Natural killer cell (primary cell): ENCODE results near the gene CREB5. TPM values are rescaled to one million over a fixed set of nuclear protein-coding genes. Genes with fewer than 3 reads are reported as not detected.

Experiments used
- ATAC-seq, 3 donors: fragments of 150-1000 bp in 2 of 3; fragments of 200-7000 bp in 1 of 3; cut with Tn5 transposase; 1 replicate in 1 of 3; 2 replicates in 2 of 3; pipeline ENCODE4 v1.10.0; 2021; ENCODE audit warnings: mild to moderate bottlenecking in 2 of 3, moderate library complexity in 2 of 3
- DNase-seq, 2 donors: peaks; one replicate each; pipeline versions ENCODE4 v3.0.0 to v3.0.0-alpha.2; 2013 to 2021; ENCODE audit warnings: mixed read lengths in 1 of 2
- H3K27ac ChIP-seq: one replicate; pipeline ENCODE4 v1.5.1; 2013; ENCODE audit warnings: mild to moderate bottlenecking, low read length
- H3K27me3 ChIP-seq: one replicate; pipeline ENCODE4 v1.6.1; 2013; ENCODE audit warnings: low read length; ENCODE audit not compliant: control insufficient read depth, insufficient read depth
- H3K36me3 ChIP-seq: one replicate; pipeline ENCODE4 v1.6.1; 2013; ENCODE audit warnings: low read length; ENCODE audit not compliant: control insufficient read depth, insufficient read depth
- H3K4me1 ChIP-seq: one replicate; pipeline ENCODE4 v1.6.1; 2013; ENCODE audit warnings: low read length; ENCODE audit not compliant: control insufficient read depth, insufficient read depth
- H3K4me3 ChIP-seq: one replicate; pipeline ENCODE4 v1.5.1; 2013; ENCODE audit warnings: low read length
- H3K9me3 ChIP-seq: one replicate; pipeline ENCODE4 v1.6.1; 2013; ENCODE audit warnings: low read length; ENCODE audit not compliant: control insufficient read depth, insufficient read depth
- H3K27ac Mint-ChIP-seq, 2 donors: one replicate each; pipeline ENCODE4 v1.8.0; 2022; ENCODE audit warnings: mild to moderate bottlenecking in 2 of 2, mixed read lengths in 2 of 2, moderate library complexity in 1 of 2
- H3K27me3 Mint-ChIP-seq, 2 donors: one replicate each; pipeline ENCODE4 v1.8.0; 2022; ENCODE audit warnings: low read depth in 2 of 2, mixed read lengths in 2 of 2
- H3K36me3 Mint-ChIP-seq: one replicate; pipeline ENCODE4 v1.8.0; 2022; ENCODE audit warnings: mixed read lengths
- H3K4me1 Mint-ChIP-seq, 2 donors: one replicate each; pipeline ENCODE4 v1.8.0; 2022; ENCODE audit warnings: mixed read lengths in 2 of 2
- H3K4me3 Mint-ChIP-seq: one replicate; pipeline ENCODE4 v1.8.0; 2022; ENCODE audit warnings: mild to moderate bottlenecking, moderate library complexity, mixed read lengths
- H3K9me3 Mint-ChIP-seq, 2 donors: one replicate each; pipeline ENCODE4 v1.8.0; 2022; ENCODE audit warnings: mixed read lengths in 2 of 2
- CTCF ChIP-seq: fragments of 200-600 bp; IDR thresholded peaks from one replicate; pipeline ENCODE4 v1.8.0; 2022; ENCODE audit warnings: antibody characterized with exemption
- WGBS: methylation state at CpG from one replicate; pipeline ENCODE4 v1.1.7; 2013; ENCODE audit warnings: missing lambda C conversion rate; ENCODE audit not compliant: insufficient coverage; 5-methylcytosine and 5-hydroxymethylcytosine counted together
- intact Hi-C: fragments of 100-400 bp; cut with micrococcal nuclease; formaldehyde crosslinking; loops from one replicate; pipeline ENCODE4 v1.14.2; 2022
- total RNA-seq, 4 donors: library from RNA; stranded (reverse); fragments of 120-200 nt in 1 of 4; gene quantifications; one replicate each; pipeline versions ENCODE4 v1.2.3 to v1.2.4, GENCODE V29; 2013 to 2022

The CREB5 gene
- total RNA-seq, 3 donors from 2014 or later (not counting 1 experiment from before 2014, with no cell fraction given) = 0.52 to 7.0 (median 0.89) TPM

DNA sequence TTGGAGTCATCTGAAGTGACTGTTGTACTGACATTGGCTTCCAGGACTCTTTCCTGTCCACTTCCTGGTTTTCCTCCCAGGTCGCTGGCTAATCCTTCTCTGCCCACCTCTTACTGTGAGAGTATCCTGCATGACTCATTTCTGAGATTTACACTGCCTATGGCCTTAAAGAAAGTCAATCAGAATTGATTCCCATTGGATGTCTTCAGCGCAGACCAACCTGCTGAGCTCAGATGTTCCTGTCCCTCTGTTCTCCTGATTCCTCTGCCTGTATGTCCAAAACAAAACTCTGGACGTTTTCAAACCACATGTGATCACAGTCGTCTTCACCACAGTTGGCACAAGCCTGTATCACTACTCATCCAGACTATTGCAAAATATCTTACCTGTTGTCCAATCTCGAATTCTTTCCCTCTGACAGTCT is 262.1 kb downstream of the CREB5 start:
- intact Hi-C loops = no loop called here
- DNase-seq = no peak
- WGBS = 81% methylated on average over 5 of the region's 5 CpGs
- Histone ChIP-seq H3K36me3 (no peaks in the 10 kb centered on the region), H3K27ac (no peak overlapping the region), H3K4me1 (no peaks in the 10 kb centered on the region), H3K4me3 (no peak overlapping the region), H3K27me3 (no peaks in the 10 kb centered on the region), H3K9me3 (no peaks in the 10 kb centered on the region)
- H3K4me3 Mint-ChIP-seq = no peak overlapping the region
- no peaks in the 10 kb centered on the region for H3K9me3 Mint-ChIP-seq
- H3K27me3 Mint-ChIP-seq = peaks cover 0 to 3% of the 10 kb centered on the region in 2 donors
- no peak for TF ChIP-seq CTCF
- H3K4me1 Mint-ChIP-seq = no peaks in the 10 kb centered on the region
- no peak for ATAC-seq
- no peaks in the 10 kb centered on the region for H3K36me3 Mint-ChIP-seq
- no peak overlapping the region for H3K27ac Mint-ChIP-seq

DNA sequence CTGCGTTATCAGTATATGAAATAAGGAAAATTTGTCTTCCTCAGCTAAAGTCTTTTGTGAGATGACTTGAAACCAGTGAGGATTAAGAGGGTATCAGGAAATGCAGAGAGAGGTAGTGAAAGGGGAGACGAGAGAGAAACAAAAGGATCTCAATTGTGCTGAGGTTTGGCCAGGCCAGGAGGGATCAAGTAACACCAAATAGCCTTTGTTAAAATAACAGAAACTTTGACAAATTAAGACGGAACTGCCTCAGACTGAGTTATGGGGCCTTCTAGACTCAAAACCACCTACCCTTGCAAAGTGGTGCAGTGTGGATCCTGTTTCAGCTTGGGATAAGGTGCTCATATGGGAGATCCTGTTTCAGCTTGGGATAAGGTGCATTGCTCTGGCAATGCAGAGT is 263.1 kb downstream of the CREB5 start:
- no peak for DNase-seq
- 95% methylated on average over 3 of the region's 3 CpGs for WGBS
- intact Hi-C loops = no loop called here

GRCh38 chr7:28677668-28678067 is 265.4 kb downstream of the CREB5 start:
- DNase-seq (no peak), ATAC-seq (no peak)
- TF ChIP-seq CTCF = no peak
- H3K9me3 ChIP-seq = no peaks in the 10 kb centered on the region
- WGBS = 95% methylated on average over 3 of the region's 3 CpGs
- Mint-ChIP-seq H3K27me3 (peaks cover 7 to 14% of the 10 kb centered on the region in 2 donors), H3K9me3 (no peaks in the 10 kb centered on the region), H3K4me3 (no peak overlapping the region), H3K4me1 (no peaks in the 10 kb centered on the region), H3K27ac (no peak overlapping the region), H3K36me3 (no peaks in the 10 kb centered on the region)
- H3K4me1 ChIP-seq = no peaks in the 10 kb centered on the region
- intact Hi-C loops = no loop called here
- H3K4me3 ChIP-seq = no peak overlapping the region
- no peaks in the 10 kb centered on the region for H3K36me3 ChIP-seq
- no peaks in the 10 kb centered on the region for H3K27me3 ChIP-seq
- H3K27ac ChIP-seq = no peak overlapping the region

More for the DNA sequence above, 263.1 kb downstream of the CREB5 start:
- Histone ChIP-seq H3K4me1 (no peaks in the 10 kb centered on the region), H3K36me3 (no peaks in the 10 kb centered on the region), H3K27me3 (no peaks in the 10 kb centered on the region), H3K27ac (no peak overlapping the region), H3K4me3 (no peak overlapping the region), H3K9me3 (no peaks in the 10 kb centered on the region)
- no peak for ATAC-seq
- no peak overlapping the region for H3K27ac Mint-ChIP-seq
- TF ChIP-seq CTCF = no peak
- no peak overlapping the region for H3K4me3 Mint-ChIP-seq
- H3K4me1 Mint-ChIP-seq = no peaks in the 10 kb centered on the region
- no peaks in the 10 kb centered on the region for H3K36me3 Mint-ChIP-seq
- no peaks in the 10 kb centered on the region for H3K9me3 Mint-ChIP-seq
- H3K27me3 Mint-ChIP-seq = peaks cover 0 to 3% of the 10 kb centered on the region in 2 donors

- ATAC-seq (no peak), DNase-seq (no peak)
- Histone ChIP-seq H3K27me3 (no peaks in the 10 kb centered on the region), H3K4me1 (no peaks in the 10 kb centered on the region), H3K36me3 (no peaks in the 10 kb centered on the region), H3K27ac (no peak overlapping the region), H3K4me3 (no peak overlapping the region), H3K9me3 (no peaks in the 10 kb centered on the region)
- Mint-ChIP-seq H3K27me3 (peaks cover 7 to 22% of the 10 kb centered on the region in 2 donors), H3K4me1 (no peaks in the 10 kb centered on the region), H3K9me3 (no peaks in the 10 kb centered on the region), H3K27ac (no peak overlapping the region), H3K36me3 (no peaks in the 10 kb centered on the region), H3K4me3 (no peak overlapping the region)
- no peak for TF ChIP-seq CTCF
- intact Hi-C loops = no loop called here
- 62% methylated on average over 2 of the region's 2 CpGs for WGBS
Observed at GRCh38 chr7:28678431-28678965, 266.2 kb downstream of the CREB5 start.
